ENCODE measurements around the gene UPF1. TPM values are rescaled to one million over a fixed set of nuclear protein-coding genes. Genes with fewer than 3 reads are reported as not detected.
A peak's percentile ranks its signal among the peaks of the same experiment; 100 is the strongest.

Gene UPF1
- total RNA-seq, 1 experiment from 2014 or later: 96.6 TPM

DNA sequence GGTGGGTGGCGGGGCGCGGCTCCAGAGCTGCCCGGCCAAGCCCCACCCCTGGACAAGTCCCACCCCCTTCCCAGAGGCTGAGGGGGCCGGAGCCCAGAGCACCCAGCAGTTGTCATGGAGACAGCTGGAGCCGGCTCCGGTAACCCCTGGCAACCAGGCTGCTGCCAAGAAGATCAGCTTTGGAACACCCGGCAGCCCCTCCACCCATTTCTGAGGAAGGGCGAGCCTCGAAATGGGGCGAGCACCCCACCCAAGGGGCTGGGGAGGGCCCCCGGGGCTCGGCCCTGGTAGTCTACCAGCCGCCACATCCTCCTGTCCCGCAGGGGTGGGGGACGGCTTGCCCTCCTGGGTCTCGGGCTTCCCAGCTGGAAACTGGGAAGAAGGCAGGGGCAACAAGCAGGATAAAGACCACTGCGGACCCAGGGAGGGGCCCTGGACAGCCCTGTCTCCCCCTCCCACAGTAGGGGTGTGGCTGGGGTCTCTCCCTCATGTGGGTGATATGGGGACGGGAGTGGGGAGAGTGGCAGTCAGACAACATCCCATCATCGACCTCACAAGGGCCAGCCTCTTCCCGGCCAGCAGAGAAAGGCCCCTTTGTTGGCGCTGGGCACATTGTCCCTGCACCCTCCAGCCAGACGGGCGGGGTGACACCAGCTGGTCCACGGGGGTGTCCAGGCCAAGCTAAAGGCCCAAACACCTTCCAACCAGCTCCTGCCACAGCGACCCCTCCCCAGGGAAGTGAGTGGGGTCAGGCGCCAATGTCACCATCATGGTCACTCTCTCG, 62.7 kb downstream of the UPF1 start:
- POLR2A ChIA-PET: interaction anchor here (0.6 to 0.9 kb wide), 2 partner anchors 25 to 90 kb away, joined by 7 read pairs; partner anchors contain the start of genes COPE and DDX49
- TF ChIP-seq, protein P1, sequence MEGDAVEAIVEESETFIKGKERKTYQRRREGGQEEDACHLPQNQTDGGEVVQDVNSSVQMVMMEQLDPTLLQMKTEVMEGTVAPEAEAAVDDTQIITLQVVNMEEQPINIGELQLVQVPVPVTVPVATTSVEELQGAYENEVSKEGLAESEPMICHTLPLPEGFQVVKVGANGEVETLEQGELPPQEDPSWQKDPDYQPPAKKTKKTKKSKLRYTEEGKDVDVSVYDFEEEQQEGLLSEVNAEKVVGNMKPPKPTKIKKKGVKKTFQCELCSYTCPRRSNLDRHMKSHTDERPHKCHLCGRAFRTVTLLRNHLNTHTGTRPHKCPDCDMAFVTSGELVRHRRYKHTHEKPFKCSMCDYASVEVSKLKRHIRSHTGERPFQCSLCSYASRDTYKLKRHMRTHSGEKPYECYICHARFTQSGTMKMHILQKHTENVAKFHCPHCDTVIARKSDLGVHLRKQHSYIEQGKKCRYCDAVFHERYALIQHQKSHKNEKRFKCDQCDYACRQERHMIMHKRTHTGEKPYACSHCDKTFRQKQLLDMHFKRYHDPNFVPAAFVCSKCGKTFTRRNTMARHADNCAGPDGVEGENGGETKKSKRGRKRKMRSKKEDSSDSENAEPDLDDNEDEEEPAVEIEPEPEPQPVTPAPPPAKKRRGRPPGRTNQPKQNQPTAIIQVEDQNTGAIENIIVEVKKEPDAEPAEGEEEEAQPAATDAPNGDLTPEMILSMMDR (IDR thresholded peaks at IDR 0.05; ENCODE audit: insufficient read depth in 1 of 2, low read depth in 1 of 2, low read length in 1 of 2, severe bottlenecking in 1 of 2, unreplicated experiment in 1 of 2): no peak
- Mint-ChIP-seq H3K27me3 (ENCODE audit: insufficient read depth, unreplicated experiment) (no peaks in the 10 kb centered on the region), H3K4me1 (ENCODE audit: low read depth, unreplicated experiment) (no peaks in the 10 kb centered on the region), H3K36me3 (ENCODE audit: insufficient read depth, unreplicated experiment) (peaks cover 12% of the 10 kb centered on the region), H3K4me3 (ENCODE audit: unreplicated experiment) (peak overlapping the region; percentile 74), H3K27ac (ENCODE audit: unreplicated experiment) (no peak overlapping the region), H3K9me3 (ENCODE audit: unreplicated experiment) (no peaks in the 10 kb centered on the region)
- CTCF ChIA-PET: interaction anchor here (0.6 to 2.3 kb wide), 4 partner anchors 23 to 92 kb away, joined by 3 to 13 read pairs (median 3); partner anchors contain the start of genes COPE and DDX49
- intact Hi-C loops (cut with micrococcal nuclease; ENCODE audit: unreplicated experiment): loop anchor here (1.0 to 2.0 kb wide), 2 partner anchors 24 to 92 kb away; partner anchors contain the start of genes COPE and DDX49
- no peak for DNase-seq
- H3K9me3 ChIP-seq: no peaks in the 10 kb centered on the region
- no TSS peak for BruUV-seq (replicated peaks)
- H3K36me3 ChIP-seq (ENCODE audit: control insufficient read depth, insufficient read depth, low read length): no peaks in the 10 kb centered on the region
- peak overlapping the region; percentile 70 for H3K4me3 ChIP-seq (ENCODE audit: low read depth, low read length)
- H3K4me1 ChIP-seq: peaks cover 17% of the 10 kb centered on the region
- H3K27me3 ChIP-seq (replicated peaks; ENCODE audit: control insufficient read depth, insufficient read depth, low read length): no peaks in the 10 kb centered on the region

DNA sequence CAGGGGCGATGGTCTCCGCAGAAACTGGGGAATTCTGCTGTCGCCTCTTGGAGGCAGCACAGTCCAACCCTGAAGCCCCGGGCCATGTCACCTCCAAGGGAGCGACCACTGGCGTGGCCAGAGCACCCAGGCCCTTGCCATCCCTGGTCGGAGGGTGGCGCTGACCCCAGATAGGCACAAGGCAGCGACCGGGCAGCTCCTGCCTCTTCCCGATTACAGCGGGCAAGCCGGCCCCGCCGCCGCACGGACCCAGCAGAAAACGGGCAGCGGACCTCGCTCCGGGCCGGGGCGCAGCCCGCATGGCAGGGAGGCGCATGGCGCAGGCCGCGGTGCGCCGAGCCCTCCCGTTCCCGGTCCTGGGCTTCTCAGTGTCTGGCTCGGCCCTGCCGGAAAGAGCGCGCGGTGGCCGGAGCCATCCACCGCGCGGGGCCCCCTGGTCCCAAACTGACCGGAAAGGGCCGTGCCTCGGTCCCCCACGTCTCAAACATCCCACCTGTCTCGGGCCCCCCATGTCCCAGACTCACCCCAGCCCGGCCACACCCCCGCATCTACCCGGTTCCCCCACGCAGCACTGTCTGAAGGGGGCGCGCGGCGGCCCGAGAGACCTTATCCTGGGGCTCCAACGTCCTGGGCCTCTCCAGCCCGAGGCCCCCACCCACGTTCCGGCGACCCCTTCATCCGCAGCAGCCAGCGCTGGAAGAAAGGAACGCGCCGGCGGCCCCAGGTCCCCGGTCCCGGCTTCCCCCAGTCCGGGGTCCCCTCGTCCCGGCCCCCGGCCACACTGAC, 63.5 kb downstream of the UPF1 start:
- H3K27me3 ChIP-seq (replicated peaks; ENCODE audit: control insufficient read depth, insufficient read depth, low read length): no peaks in the 10 kb centered on the region
- peak; percentile 84 to 86 for DNase-seq
- Mint-ChIP-seq H3K4me1 (ENCODE audit: low read depth, unreplicated experiment) (no peaks in the 10 kb centered on the region), H3K36me3 (ENCODE audit: insufficient read depth, unreplicated experiment) (peaks cover 12% of the 10 kb centered on the region), H3K4me3 (ENCODE audit: unreplicated experiment) (peak overlapping the region; percentile 74), H3K9me3 (ENCODE audit: unreplicated experiment) (no peaks in the 10 kb centered on the region), H3K27me3 (ENCODE audit: insufficient read depth, unreplicated experiment) (no peaks in the 10 kb centered on the region), H3K27ac (ENCODE audit: unreplicated experiment) (no peak overlapping the region)
- H3K4me1 ChIP-seq: peaks cover 17% of the 10 kb centered on the region
- H3K4me3 ChIP-seq (ENCODE audit: low read depth, low read length): peak overlapping the region; percentile 70
- BruUV-seq (replicated peaks): no TSS peak
- TF ChIP-seq, protein P1 (IDR thresholded peaks at IDR 0.05; ENCODE audit: insufficient read depth in 1 of 2, low read depth in 1 of 2, low read length in 1 of 2, severe bottlenecking in 1 of 2, unreplicated experiment in 1 of 2): peak; percentile 61 to 74
- ChIA-PET CTCF (interaction anchor here (0.6 to 2.3 kb wide), 4 partner anchors 23 to 92 kb away, joined by 3 to 13 read pairs (median 3); partner anchors contain the start of genes COPE and DDX49), POLR2A (interaction anchor here (0.9 to 1.9 kb wide), 2 partner anchors 24 kb away, joined by 7 read pairs; partner anchors contain the start of genes COPE and DDX49)
- intact Hi-C loops (cut with micrococcal nuclease; ENCODE audit: unreplicated experiment): loop anchor here (1.0 to 2.0 kb wide), 2 partner anchors 24 to 91 kb away; partner anchors contain the start of genes COPE and DDX49
- no peaks in the 10 kb centered on the region for H3K9me3 ChIP-seq
- no peaks in the 10 kb centered on the region for H3K36me3 ChIP-seq (ENCODE audit: control insufficient read depth, insufficient read depth, low read length)

All from Caco-2 (cell line).